Skin of body (tissue), 2 donors: Measurements from ENCODE around the gene INSIG2. TPM values are rescaled to one million over a fixed set of nuclear protein-coding genes. Genes with fewer than 3 reads are reported as not detected.

Experiments
- DNase-seq: peaks from one replicate; lab custom pipeline; 2025; lab: John Stamatoyannopoulos, UW
- total RNA-seq: library from RNA; depleted of rRNA; stranded (reverse); fragments of >200 nt; gene quantifications from one replicate; pipeline ENCODE4 v1.2.3, GENCODE V29; 2014

The INSIG2 gene
- total RNA-seq = 21.9 TPM

DNA sequence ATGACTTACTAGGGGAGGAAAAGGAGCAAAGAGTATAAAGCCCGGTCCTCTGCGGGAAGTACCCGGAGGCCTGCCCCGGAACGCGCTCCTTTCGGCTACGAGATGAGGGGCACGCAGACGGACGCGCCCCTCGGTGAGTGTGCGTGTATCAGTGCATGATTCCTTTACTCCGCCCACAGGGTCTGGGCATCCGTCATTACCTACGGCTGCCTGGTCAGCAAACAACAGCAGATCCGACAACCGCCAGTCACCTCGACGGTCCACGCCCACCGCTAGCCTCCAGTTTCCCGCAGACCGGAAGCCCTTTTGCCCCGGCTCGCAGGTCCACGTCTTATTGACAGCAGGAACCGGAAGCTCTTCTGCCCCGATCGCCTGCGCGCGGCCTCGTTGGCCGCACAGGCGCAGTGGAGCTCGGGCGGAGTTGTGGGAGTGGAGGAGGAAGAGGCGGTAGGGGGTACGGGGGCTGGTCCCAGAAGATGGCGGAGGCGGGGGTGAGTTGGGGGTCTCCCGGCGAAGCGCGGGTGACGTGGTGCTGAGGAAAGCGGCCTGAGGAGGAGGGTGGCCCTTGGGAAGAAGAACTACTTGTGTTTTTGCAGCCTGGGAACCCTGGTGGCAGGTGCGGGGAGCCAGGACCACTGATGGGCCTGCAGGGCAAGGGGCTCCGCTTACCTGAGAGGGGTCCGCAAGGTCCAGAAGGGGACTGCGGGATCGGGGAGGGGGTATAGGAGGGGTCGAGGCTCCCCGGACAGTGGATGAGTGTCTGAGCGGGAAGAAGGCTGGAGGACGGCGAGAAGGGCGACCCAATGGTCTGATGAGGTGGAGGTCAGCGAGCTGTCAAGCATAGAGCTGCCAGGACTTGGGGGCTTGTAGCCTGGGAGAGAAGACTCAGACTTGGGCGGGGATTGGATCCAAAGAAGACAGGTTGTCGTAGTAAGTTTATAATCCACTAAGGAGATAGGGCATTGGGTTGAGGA, at the start of gene INSIG2:
Gene INSIG2, plus strand, starts transcription at position 421 of the 974 bp plus-strand sequence. CDS start 8,086 bp downstream, outside the sequence.
- DNase-seq = peak; percentile 92

DNA sequence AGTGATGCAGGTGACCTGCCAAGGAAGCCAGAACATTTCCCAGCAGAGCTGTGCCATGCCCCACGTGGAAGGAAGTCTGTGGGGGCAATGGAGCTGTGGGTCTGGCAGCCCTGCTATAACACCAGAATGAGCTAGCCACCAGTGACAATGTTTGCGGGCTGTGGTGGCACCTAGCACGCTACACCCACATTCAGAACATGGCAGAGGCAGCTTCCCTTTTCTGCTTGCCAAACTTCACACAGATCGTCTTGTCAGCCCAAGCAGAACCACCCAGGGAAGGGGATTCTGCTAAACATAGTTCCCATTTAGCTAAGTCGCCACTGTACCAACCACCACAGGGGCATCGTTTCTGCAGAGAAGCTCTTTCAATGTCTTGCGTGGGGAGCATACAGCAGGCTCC, 47.4 kb upstream of the INSIG2 start:
- DNase-seq = no peak

DNA sequence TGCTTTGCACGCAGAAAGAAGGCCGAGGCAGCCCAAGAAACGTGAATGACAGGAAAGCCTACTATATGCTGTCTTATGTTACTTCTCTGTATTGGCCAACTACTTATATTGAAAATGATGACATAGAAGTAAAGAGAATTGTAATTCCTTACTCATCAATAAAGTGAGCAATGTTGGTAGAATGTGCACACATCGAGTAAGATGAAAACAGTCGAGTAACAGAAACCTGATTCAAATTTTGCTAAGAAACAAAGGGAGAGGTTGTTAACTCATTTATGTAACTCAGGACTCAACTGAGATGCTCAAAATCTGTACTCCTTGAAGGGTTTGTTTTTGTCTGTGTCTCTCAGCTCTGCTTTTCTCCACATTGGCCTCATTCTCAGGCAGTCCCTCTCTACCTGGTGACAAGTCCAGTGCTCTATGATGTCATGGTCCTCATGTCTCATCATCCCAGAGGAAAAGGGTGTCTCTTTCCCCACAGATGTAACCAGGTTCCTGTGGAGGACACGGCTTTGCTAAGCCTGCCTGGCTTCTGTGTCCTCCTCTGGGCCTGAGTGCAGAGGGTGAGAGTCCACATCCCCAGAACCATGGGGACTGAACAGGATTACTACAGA, 44.1 kb upstream of the INSIG2 start:
- DNase-seq = no peak

DNA sequence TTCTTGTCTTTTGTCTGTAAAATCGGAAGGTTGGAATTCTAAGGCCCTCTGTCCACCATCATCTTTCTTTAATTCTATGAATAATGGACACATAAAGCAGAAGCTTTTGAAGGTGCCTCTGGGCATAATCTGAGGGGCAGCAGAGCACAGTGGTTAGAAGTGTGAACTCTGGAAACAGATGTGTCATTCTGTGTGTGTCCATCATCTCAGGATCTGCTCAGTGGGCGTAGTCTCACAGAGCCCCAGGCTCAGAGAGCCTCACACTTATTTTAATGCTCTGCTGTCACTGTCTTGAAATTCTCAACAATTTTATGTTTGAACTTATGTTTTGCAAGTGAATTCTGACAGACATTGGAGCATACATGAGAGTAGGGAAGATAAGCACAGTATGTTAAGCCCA, 43.4 kb upstream of the INSIG2 start:
- no peak for DNase-seq

DNA sequence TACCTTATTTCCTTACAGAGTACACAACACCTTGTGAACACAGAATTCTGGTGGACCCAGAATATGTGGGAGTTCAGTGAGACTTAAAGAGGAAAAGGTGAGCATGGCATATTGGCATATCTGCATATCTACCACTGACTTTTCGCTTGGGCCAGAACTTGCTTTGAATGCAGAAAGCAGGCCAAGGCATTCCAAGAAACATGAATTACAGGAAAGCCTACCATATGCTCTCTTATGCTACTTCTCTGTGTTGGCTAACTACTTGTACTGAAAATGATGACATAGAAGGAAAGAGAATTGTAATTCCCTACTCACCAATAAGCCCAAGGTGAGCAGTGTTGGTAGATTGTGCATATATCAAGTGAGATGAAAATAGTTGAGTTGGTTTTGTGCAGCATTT, 43.0 kb upstream of the INSIG2 start:
- DNase-seq = no peak

DNA sequence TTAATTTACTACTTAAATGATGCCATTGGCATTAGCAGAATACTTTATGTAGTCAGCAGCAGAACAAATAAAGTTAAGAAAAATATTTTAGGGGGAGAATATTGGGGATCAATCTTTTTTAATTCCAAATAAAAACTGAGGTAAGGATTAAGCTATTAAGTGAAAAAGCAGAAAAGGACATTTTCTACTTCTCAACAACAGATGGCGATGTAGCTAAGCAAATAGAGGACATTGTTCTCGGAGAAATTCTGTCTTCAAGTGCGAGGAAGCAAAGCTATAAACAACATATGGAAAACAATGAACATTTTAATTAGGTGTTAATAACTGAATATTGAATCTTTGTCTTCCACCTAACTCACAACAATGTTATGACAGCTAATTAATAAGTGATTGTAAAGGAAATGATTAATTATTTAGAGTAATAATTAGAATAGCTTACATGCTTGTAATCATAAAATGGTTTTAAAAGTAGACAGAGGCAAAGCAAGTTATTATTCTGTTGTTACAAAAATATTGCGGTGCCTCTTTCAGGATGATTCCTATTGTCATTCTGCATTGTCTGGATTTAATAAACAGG, 41.5 kb upstream of the INSIG2 start:
- DNase-seq = peak; percentile 68

DNA sequence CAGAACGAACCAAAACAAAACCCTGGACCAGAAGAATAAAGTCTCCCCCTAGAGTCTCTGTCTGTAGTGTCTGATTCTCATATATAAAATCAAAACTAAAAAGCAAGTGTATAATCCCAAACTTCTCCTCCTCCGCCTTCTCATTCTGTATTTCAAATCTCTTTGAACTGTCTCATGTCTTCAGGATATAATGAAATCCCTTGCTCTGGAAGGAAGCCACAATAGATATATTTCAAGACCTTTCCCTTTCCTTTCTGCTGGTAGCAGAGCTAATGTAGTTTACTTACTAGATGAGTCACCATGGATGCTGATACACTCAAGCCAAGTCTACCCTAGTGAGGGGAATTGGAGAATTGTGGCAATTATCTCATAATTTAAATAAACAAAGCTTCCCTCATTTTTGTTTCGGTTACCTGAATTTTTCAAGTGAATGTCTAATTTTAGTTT, 40.9 kb upstream of the INSIG2 start:
- peak; percentile 22 for DNase-seq

DNA sequence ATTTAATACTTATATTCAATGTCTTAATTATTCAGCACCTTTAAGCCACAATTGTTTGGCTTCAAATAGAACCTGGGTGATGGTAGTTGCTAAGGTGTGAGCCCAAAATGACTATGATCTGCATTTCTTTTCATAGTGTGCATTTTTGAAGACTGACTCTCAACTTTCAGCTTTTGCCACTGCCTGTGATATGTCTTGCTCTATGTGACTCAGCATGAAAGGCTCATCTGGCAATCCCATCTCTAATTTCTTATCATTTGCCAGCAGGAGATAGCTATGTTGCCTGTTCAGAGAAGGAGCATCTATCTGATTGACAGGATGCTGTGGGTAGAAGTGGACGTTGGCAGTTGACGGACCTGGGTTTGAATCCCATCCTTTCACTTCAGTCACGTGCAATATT, 39.9 kb upstream of the INSIG2 start:
- no peak for DNase-seq

DNA sequence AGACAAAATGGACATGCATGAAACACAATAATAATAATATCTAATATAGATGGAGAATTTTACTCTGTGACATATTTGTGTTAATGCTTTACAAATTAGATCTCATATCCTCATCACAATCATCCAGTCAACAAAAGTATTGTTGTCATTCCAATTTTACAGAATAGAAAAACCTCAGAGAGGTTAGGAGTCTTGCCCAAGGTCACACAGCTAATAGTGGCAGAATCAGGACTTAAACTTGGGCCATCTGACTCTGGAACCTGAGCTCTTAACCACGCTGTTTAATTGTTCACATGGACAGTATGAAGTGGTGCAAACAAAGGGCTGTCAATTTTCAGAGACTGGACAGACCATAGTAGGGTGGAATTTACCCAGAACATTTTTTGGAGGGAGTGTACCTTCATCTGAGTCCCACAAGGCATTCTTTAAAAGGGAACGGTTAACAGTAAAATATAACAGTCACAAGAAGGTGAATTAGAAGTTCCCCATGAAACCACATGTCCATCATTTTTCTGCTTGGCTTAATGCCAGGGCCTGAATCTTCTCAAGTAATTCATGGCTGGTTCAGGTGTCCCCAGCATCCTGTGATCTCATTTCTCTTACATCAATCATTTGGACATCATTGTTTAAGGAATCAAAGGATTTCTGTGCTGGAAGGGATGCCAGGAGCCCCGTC, 39.0 kb upstream of the INSIG2 start:
- no peak for DNase-seq

DNA sequence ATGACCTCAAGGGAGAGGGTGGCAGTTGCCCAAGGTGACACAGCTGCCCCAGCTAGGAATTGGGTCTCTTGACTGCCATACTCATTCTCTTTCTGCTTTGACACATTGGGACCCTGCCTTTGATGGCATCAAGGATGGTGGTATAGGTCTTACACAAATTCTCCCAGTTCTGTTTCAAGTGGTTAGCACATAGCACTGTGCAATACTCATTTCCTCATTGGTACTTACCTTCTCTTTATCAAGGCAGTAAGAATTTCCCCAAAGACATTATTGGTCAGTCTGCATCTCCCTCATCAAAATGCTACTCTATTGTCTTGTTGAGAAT, 38.5 kb upstream of the INSIG2 start:
- no peak for DNase-seq

DNA sequence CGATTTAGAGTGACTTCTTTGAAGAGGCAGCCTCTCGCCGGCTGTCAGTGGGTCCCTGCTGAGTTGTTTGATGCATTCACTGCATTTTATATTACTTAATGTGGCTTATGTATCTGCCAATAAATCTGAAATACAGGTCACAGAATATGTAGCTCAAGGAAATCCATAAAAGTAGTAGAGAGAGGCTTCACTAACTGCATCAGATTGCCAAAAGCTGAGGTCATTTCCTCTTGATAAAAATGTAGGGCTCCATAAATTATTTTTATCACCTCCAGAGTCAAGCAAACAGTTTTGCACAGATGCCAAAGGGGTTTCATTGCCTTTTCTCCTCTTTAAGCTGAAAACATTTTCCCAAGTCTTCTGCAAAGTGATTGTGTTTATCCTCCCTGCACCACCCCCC, 37.9 kb upstream of the INSIG2 start:
- DNase-seq = peak; percentile 78

DNA sequence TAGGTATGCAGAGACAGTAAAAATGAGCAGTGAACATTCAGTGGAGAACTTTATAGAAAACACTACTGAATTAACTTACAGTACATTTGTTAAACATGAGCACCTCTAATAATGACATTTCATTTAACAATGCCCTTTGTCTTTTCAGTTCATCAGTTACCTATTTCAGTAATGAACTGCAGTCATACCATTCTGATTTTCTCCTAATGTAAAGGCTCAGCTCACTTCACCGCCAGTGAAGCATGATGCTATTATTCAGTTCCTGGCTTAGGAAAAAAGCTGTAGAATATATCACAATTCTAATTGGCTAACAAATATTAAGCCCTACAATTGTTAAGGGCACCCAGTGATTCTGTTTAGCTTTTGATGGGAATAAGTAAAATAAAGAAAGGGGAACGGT, 37.3 kb upstream of the INSIG2 start:
- no peak for DNase-seq

DNA sequence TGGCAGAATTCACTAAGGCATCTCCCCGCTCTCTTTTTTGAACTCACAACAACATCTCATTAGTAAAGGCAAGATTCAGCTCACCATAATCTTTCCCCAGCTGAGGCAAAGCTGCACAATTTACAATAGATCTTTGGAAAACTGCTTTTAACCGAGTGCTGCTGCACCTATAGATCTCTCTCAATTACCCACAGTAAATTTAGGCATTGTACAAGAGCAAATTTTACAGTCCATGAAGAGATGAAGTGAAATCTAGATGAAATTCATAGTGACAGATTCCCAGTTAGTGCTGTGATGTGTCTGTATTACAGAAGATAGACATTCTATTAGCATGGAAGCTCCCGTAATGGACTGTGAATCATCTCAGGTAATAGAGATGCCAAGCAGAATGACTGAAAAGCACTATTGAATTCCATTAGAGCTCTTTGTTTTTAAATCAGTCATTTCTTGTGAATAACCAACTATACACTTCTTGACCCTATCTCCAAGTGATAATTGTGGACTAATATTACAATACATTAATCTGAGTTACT, 36.4 kb upstream of the INSIG2 start:
- DNase-seq = no peak

DNA sequence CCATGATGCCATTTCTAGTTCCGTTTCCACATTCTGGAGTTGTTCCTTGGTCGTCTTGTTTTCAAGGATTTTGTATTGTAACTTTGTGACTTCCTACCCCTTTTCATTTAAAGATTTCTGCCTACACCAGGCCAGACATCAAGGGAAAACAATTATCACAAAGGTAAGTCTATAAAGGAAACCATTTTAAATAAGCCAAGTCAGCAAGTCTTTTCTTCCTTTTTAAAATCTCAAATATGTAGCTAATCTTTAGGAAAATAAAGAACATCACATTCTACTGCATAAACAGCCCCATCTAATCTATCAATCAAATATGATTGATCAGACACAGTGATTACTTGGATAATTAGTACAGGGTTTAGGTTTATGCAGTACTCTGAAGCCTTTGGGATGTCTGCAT, 35.8 kb upstream of the INSIG2 start:
- DNase-seq = no peak

DNA sequence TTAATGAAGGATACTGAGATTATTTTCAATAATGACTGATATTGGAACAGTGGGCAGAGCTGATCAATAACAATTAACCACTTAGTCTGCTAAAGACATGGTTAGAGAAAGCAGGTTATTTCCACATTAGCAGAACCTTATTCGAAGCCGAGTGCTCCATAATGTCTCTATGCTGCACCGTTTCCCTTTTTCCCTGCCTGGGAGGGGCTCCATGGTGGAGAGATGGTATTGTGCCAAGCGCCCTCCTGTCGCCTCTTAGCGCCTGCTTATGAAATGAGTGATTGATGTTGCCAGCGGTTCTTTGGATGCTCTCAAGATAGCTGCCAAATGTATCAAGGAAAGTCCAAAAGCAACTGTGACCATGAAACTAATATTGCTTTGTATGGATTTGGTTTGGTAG, 34.6 kb upstream of the INSIG2 start:
- no peak for DNase-seq

DNA sequence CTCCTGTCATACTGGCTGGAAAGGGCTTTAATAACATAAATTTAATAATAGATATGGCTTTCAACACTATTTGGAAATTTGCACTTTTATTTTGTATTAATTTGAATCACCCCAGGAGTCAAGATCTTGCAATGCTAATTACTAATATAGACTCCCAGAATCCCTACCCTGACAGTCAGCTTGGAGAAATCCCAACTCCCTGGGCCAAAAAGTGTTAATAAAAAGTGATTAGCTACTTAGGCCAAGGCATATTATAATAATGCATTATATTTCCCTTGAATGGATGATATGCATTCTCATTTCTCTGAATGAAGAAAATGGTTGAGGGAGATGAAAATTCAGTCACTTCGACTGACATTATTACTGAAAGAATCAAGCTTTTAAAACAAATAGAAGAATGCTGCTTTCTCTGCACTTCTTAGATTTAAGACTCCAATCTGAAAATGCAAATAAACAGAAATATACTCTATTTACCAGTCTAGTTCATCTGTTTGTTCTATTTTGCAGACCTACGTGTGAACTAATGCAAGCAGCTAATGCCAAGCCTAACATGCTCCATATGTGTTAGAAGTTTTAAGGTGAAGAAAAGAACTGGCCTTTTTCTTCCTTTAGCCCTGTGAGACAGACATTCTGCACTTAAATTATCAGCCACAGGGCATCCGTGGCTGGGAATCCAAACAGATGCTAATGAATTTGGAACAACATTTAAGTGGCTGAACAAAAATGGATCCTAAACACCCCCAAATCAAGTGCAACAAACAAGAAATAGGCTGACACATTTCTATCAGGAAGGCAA, 33.9 kb upstream of the INSIG2 start:
- DNase-seq = no peak

DNA sequence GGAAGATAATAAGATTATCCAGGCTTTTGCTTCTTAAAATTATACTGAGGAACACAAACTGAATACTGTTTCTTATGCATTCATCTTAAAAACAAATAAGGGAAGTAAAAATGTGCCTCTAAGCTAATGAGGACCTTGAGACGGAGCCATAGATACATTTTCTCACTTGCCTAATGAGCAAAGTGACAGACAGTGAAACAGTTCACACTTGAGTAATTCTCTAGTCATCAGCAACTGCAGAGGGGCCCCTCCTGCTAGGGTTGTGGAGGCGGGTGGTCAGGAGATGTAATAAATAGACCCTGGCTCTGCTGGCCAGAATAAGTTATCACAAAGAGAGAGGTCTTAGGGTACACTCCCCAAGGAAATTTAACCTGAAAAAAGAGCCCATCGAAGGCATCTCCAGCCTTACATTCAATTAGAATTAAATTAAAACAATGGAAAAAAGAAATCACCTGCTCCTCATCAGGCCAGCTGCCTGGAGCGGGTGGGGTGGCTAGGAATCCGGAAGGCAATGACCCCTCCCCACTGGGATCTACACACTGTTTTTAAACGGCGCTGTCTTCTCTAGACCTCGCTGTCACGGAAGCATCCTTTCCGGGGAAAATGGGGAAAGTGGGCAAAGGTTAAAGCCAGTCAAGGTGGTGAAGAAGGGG, 32.6 kb upstream of the INSIG2 start:
- no peak for DNase-seq

DNA sequence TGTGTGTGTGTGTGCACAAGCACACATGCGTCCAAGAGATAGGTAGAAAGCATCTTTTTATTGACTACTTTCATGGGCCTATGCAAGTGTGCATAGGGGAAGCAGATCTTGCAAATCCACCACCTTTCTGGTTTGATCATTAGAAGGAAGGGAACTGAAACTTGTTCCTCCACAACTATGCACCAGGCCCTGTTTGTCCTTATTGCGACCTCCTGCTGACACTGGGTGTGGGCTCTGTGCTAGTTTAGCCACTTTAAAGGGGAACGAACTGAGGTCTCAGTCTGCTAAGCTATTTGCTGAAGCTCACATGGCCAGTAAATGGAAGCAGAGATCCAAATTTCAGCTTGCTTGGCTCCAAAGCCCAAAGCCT, 32.1 kb upstream of the INSIG2 start:
- no peak for DNase-seq

DNA sequence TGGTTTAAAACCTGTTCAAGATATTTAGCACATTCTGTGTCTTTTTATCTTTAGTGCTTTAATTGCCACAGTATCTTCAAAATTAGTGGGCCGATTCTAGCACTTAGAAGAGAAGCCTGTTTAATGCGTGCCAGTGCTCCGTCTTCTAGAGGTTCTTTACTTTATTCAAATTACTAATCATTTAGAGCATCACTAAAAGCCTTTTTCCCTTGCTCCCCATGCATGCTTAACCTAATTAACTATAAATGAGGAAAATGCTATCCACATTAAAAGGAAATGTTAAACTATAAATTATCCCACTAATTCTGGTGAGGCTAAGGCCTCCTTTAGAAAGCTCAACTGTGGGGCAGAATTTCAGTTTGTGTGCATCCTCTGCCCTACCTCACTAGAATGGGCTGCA, 31.5 kb upstream of the INSIG2 start:
- DNase-seq = no peak

DNA sequence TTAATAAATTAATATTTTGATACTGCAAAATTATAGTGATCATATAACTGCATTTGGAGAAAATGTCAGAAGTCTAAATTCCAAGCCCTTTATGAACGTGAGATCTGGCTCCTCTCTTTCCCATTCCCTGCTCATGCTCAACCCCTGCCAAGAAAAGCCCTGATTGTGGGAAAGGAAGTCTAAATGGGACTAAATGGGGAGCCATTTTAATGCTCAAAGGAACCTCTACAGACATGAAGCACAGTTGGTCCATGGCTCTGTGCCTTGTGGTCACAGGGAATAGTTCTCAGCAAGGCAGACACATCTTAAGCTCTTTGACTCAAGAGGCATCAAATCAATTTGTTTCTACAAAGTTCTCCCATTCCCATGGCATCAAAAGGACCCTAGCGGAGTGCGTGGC, 29.3 kb upstream of the INSIG2 start:
- DNase-seq = no peak
